Activated CD4-positive, alpha-beta T cell treated with anti-CD3 and anti-CD28 coated beads, Interleukin-2, Interleukin-6, amounts not matched to agents 100 ng/mL and 50 ng/mL, durations not matched to agents 16 hours and 8 hours (primary cell): ENCODE measurements around the gene SND1.

Experiments used
- DNase-seq: peaks from one replicate; pipeline ENCODE4 v3.0.0-alpha.2; 2020

SND1 gene

DNA sequence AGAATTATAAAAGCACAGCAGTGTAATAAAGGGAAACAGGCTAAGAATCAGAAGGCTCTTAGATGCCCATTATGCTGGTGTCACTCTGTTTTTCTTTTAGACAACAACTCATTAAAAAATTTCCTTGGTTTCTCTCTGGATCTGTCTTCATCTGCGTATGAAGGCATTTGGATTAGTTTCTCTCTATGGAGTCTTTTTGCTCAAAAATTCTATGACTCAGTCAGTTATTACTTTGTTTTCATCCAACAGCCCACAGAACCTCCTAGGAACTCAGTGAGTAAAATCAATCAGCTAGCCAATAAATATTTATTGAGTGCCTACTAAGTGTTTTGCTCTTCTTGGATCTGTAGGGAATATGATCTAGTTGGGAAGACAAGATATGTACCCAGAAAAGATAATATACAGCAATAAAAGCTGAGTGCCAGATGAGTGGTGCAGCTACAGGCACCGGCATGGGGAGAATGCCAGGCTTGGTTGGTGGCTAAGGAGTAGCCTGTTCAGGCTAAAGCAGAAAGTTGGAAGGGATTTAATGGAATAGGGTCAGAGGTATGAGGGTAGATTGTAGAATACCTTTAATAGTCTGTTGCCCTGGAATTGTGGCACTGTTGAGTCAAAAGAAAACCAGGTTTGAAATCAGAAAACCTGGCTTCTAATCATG lies 223.1 kb downstream of the SND1 start:
- DNase-seq, result no peak

GRCh38 chr7:127876393-127876792 lies 224.4 kb downstream of the SND1 start:
- no peak for DNase-seq

DNA sequence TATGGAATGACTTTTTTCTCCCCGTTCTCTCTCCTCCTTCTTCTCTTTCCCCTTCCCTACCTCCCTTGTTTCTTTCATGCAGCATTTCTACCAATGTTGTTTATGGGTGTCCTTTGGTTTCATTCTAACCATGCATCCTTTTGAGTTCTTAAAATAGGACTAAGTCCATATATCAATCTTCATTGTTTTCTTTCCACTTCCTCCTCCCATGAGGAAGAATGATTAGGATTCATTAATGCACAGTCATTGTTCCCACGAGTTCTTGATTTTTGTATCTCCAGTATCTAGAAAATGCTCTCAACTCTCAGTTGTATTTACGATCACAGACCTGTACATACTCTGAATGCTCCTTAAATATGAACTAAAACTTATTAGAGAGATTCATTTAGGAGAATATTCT lies 226.0 kb downstream of the SND1 start:
- no peak for DNase-seq

DNA sequence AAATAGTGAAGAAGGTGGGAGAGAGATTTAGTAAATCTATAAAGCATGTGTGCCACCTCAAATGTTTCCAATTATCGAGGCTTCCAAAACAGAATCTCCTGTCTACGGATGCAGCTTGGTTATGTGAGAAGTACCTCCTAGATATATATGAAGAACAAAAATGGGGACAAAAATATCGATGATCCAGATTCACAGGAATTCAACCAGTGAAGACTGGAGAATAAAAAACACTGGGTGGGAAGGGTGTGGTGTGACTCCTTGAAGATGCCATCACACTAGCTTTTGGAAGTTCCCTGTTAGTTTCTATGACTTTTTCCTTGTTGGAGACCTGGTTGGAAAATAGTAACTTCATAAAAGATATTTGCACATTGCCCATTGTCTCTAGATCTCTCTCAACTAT lies 226.8 kb downstream of the SND1 start:
- no peak for DNase-seq

DNA sequence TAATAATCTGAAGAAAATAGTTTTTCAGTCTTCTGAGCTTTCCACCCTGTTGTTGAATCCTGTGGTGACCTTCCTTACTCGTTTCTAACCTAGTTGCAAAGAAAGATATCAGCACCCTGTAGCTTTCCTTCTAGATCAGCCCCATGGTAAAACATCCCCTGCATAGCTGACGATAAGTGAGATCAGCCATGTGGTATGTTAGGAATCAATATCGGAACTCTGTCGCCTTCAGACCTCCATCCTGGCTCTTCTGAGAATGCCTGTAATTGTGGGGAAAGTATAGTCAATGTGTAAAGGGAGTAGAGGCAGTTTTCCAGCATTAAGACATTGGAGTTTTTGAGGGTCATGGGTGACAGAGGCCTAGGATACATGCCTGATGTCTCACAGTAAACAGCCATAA lies 227.4 kb downstream of the SND1 start:
- no peak for DNase-seq

DNA sequence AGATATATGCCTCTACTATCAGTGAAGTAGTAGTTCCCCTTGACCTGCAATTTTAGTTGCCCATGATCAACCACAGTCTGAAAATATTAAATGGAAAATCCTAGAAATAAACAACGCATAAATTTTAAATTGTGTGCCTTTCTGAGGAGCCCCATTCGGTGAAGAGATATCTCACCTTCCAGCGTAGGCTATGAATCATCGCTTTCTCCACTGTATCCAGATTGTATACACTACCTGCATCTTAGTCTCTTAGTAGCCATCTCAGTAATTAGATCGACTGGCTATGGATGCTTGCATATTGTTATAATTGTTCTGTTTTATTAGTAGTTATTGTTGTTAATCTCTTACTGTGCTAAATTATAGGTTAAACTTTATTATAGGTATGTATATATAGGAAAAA lies 227.9 kb downstream of the SND1 start:
- no peak for DNase-seq

GRCh38 chr7:127880454-127880853 lies 228.5 kb downstream of the SND1 start:
- no peak for DNase-seq

DNA sequence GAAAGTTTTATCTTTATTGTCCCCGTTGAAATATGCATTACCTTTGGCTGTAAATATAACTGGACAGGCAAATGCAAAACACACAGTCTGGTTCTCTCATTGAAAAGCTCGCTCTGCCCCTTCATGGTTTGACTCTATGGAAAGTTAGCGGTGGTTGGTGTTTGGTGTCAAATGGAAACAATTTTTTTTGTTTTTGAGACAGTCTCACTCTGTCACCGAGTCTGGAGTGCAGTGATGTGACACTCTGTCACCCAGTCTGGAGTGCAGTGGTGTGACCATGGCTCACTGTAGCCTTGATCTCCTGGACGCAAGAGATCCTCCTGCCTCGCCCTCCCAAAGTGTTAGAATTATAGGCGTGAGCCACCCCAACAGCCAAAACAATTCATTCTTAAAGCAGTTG lies 229.6 kb downstream of the SND1 start:
- DNase-seq, result peak; percentile 20

DNA sequence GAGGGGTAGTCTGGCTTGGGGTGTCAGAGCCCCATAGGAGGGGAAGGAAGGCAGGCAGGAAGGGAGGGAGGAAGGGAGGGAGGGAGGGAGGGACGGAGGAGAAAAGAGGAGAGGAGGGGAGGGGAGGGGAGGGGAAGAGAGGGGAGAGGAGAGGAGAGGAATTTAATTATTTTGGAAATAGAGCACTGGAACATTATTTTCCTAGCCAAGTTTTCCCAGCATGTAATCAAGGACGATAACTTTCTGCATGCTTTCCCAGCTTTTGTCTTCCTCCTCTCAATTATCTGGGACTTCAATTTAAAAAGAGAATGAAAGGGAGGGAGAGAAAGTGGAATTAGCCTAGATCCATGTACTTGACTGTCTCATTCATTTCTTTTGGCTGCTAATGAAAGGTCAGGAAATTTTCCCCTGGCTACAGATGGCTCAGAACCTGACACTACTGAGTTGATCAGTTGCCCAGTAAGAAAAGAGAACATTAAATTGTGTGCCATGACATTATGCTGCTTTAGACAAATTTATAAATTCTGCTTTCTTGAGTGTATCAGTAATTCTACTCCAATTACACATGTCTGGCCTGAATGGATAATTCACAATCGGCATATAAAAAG lies 230.4 kb downstream of the SND1 start:
- DNase-seq, result no peak

GRCh38 chr7:127884066-127884559 lies 232.1 kb downstream of the SND1 start:
- no peak for DNase-seq

GRCh38 chr7:127885222-127885772 lies 233.3 kb downstream of the SND1 start:
- no peak for DNase-seq

- no peak for DNase-seq
Observed at GRCh38 chr7:127885843-127886242, 233.8 kb downstream of the SND1 start.

DNA sequence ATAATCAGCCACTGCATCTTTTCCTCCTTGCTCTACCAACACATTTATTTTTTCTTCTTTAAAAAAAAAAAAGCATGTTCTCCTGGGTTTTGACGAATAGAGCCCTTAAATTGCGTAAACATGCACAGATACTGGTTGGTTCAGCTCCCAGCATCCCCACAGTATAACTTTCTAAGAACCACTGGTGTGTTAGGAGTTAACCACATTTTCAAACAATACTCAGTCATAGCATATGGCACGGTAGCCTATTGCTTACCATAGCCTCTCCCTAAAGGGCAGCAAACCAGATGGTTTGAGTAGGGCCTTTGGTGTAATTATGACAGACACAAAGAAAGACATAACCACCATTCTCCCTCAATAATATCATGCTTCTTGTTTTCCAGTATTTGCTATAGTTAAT lies 234.3 kb downstream of the SND1 start:
- no peak for DNase-seq

- no peak for DNase-seq
Observed at GRCh38 chr7:127887096-127887495, 235.1 kb downstream of the SND1 start.

DNA sequence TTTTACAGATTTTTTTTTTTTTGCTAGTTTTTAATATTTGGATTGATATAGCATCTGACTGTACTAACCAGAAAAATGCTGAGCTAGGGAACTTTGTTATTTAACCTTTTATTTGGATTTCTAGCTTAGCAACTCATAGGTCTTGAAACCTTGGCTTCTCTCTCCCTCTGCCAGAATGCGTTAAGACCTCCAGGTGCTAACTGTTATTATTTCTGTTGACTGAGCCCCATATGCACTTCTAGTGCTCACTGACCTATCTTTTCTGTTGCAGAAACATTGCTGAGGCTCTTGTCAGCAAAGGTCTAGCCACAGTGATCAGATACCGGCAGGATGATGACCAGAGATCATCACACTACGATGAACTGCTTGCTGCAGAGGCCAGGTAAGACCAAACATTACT lies 235.6 kb downstream of the SND1 start:
- no peak for DNase-seq

- DNase-seq, result no peak
Observed at GRCh38 chr7:127888411-127888810, 236.4 kb downstream of the SND1 start.

DNA sequence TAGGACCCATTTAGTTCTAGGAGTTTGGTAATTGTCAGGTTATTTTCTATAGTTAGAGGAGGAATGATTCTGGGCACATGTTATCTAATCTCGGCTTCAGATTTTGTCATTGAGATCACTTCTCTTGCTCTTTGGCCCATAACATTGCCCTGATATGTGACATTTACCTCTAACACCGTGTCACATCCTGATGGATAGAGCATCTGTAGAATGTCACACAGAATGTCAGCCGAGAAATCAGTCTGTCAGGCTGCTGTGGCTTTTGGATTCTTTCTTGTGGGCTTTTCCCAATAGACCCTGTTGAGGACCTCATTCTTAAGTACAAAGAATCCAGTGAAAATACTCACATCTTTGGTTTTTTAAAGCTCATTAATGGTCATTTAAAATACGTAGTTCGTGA lies 236.8 kb downstream of the SND1 start:
- DNase-seq, result no peak

DNA sequence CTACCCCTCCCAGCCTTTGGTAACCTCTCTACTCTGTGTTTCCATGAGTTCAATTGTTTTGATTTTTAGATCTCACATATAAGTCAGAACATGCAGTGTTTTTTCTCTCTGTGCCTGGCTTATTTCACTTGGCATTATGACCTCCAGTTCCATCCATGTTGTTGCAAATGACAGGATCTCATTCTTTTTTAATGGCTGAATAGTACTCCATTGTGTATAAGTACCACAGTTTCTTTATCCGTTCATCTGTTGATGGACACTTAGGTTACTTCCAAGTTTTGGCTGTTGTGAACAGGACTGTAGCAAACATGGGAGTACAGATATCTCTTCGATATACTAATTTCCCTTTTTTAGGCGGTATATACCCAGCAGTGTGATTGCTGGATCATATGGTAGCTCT lies 237.7 kb downstream of the SND1 start:
- no peak for DNase-seq

GRCh38 chr7:127890726-127891125 lies 238.7 kb downstream of the SND1 start:
- no peak for DNase-seq

DNA sequence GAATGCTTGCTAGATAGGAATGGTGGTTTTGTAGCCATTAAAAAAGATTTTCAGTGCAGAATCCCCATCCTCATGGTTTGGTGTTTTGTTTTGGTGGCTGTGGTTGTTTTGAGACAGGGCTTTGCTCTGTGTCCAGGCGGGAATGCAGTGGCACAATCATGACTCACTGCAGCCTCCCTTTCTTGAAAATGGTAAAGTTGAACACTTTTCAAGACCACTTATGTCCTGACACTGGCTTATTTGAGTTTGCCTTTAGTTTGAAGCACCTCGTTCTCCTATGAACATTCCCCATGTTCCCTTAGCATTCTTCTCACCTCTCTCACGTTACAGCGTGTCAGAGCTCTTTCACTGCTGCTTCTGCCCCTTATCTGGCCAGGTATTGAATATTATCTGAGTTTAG lies 239.2 kb downstream of the SND1 start:
- no peak for DNase-seq

DNA sequence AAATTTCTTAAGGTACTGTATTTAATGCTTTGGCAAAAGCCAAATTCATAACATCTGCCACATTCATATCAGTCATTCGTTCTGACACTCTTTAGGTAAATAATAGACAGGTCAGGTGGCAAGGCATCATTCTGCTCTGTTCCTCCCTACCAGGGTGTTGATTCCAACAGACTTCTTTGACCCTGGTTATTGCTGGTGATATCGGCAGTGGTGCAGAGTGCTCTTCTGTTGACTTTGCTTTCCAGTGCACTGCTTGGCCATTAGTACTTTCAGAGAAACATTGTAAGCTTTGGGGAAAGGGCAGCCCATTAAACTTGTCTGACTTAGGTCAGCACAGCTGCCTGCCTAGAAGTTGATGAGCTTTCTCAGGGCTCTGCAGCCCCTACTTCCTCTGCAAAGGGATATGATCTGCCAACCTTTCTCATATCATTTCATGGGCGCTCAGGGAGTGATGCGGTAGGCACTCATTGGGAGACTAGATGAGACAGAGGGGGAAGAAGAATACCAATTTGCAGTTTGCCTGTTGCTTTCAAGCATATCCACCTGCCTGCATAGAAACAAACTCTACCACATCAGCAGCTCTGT lies 240.0 kb downstream of the SND1 start:
- no peak for DNase-seq

DNA sequence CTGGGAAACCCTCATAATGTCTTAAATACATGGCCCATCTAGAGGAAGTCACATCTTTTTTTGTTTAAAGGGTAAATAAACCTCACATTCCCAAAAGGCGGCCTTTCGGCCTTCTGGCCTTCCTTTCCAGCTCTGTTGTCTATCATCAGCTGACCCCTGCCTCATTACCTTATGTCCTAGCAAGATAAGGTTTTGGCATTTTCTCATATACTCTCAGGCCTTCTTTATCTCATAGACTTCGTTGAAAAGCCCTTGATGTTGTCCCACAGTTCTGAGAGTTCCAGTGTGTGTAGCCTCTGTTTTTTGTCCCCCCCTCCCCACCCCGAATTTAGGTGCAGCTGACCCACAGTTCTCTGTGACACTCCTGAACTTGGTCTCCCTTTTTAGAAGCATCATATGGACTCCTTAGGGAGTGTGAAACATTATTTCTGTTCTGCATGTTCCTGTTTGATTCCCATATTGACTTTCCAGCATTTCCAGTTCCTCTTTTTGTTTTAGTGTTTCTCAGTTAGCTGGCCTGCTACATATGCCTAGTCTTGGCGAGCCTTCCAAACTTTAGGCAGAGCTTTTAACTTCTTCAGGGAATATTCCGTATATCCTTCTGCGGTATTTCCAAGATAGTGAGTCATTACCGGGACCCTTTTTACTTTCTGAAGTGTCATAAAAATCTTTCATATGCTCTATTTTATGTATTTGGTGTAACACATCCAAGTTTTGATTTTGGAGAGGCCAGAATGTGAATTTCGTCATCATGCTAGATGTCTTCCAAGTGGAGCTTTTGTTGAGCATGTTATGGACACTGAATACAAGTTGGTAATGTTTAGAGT lies 240.7 kb downstream of the SND1 start:
- DNase-seq, result no peak

DNA sequence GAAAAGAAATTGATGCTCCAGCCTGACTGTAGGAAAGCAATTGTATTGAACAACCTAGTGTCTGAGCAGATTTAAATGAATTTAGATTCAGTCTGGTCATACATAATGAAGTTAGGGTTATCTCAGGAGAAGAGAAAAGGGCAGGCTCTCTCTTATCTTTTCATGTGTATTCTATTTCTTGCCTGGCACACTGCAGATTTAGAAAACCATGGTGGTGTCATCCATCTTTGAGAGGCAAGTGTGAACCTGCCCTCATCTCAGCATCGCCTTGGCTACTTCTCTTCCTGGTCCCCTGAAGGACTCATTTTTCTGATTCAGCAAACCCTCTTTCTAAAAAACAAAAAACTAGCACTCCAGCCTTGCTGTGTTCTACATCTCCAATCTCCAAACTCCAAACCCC lies 241.6 kb downstream of the SND1 start:
- no peak for DNase-seq
